Measurements from ENCODE around the gene MB21D2. TPM values are rescaled to one million over a fixed set of nuclear protein-coding genes. Genes with fewer than 3 reads are reported as not detected.
A peak's percentile ranks its signal among the peaks of the same experiment; 100 is the strongest.
"Not testable (repeated sequence)": the region's sequence is repeated elsewhere in the genome, so short reads cannot be mapped to it uniquely, and the experiment has no call there.

Gene MB21D2
- total RNA-seq, 1 donor from 2014 or later, result 2.1 TPM

DNA sequence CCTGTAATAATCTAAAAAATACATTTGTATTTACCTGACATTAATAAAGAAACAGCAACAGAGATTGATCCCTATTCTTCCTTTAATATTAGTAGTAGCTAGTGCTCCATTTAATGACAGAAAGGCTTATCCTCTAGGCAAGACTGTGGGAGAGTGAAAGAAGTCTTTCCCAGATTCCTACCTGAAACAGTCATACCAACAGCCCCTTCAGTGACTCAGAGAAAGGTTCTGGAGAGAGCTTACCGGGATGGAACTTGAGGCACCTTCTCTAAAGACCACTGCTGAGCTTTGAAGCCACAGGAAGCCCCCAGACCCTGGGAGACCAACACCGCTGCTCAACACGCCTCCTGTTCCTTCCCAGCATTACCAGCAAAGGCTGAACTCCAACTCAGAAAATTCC is 123.4 kb downstream of the MB21D2 start:
- ATAC-seq, result no peak
- intact Hi-C loops (cut with DNase I), result no loop called here
- DNase-seq (ENCODE audit: missing footprints), result no peak

DNA sequence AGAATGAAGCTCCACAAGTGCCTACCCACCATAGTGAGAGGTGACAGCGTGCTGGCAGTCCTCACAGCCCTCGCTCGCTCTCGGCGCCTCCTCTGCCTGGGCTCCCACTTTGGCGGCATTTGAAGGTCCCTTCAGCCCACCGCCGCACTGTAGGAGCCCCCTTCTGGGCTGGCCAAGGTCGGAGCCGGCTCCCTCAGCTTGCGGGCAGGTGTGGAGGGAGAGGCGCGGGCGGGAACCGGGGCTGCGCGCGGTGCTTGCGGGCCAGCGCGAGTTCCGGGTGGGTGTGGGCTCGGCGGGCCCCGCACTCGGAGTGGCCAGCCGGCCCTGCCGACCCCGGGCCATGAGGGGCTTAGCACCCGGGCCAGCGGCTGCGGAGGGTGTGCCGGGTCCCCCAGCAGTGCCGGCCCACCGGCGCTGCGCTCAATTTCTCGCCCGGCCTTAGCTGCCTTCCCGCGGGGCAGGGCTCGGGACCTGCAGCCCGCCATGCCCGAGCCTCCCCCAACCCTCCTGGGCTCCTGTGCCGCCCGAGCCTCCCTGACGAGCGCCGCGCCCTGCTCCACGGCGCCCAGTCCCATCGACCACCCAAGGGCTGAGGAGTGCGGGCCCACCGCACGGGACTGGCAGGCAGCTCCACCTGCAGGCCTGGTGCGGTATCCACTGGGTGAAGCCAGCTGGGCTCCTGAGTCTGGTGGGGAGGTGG is 128.7 kb downstream of the MB21D2 start:
- ATAC-seq; DNase-seq (ENCODE audit: missing footprints); intact Hi-C loops (cut with DNase I): not testable (repeated sequence)

- DNase-seq (ENCODE audit: missing footprints) (no peak), ATAC-seq (no peak)
- intact Hi-C loops (cut with DNase I), result no loop called here
Measured at GRCh38 chr3:192778508-192778907, 139.1 kb downstream of the MB21D2 start.

DNA sequence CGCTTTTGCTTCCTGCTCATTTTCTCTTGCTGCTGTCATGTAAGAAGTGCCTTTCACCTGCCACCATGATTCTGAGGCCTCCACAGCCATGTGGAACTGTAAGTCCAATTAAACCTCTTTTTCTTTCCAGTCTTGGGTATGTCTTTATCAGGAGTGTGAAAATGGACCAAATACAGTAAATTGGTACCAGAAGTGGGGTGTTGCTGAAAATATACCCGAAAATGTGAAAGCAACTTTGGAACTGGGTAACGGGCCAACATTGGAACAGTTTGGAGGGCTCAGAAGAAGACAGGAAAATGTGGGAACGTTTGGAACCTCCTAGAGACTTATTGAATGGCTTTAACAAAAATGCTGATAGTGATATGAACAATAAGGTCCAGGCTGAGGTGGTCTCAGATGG is 143.3 kb downstream of the MB21D2 start:
- not testable (repeated sequence) for DNase-seq (ENCODE audit: missing footprints); ATAC-seq
- intact Hi-C loops (cut with DNase I), result loop anchor here (5.0 kb wide), 1 partner anchor 137 kb away; no protein-coding TSS in a partner anchor

DNA sequence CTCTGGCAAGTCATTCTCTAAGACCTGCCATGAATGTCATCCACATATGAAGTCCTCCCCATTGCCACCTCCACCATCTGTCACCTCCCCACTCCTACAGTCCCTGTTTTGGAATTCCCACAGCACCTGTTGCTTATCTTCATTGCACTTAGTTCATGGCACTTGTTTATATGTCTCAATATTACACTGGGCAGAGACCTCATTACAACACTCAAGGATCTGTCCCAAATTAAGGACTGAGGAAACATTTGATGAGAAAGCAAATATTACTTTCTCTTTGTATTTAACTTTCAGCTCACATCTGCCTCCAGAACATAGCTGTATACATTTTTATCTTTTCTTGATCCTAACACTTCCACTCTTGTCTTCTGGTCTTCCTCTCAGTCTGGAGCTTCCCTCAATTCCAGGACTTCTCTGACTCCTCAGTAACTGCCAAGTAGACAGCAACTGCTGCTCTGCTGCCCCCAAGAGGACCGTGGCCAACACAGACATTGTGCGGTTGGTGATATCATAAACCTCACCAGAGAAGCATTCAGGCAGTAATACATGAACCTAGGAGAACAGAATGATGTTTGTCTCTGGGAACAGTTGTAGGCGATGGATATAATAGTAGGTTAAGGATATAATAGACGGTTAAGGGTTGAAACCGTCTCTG is 145.3 kb downstream of the MB21D2 start:
- ATAC-seq (peak; percentile 80), DNase-seq (ENCODE audit: missing footprints) (no peak)
- intact Hi-C loops (cut with DNase I), result loop anchor here (2.0 to 5.0 kb wide), 2 partner anchors 135 to 206 kb away; no protein-coding TSS in a partner anchor

DNA sequence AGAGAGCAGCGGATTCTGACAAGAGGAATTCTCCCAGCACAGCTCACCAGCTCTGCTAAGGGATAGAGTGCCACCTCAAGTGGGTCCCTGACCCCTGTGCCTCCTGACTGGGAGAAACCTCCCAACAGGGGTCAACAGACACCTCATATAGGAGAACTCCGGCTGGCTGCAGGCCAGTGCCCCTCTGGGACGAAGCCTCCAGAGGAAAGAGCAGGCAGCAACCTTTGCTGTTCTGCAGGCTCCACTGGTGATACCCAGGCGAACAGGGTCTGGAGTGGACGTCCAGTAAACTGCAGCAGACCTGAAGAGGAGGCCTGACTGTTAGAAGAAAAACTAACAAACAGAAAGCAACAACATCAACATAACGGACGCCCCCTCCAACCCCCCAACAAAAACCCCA is 159.0 kb downstream of the MB21D2 start:
- no peak for DNase-seq (ENCODE audit: missing footprints)
- intact Hi-C loops (cut with DNase I), result no loop called here

GRCh38 chr3:192751148-192751547 is 166.5 kb downstream of the MB21D2 start:
- no peak for ATAC-seq
- intact Hi-C loops (cut with DNase I), result no loop called here
- DNase-seq (ENCODE audit: missing footprints), result no peak

More for the DNA sequence above, 159.0 kb downstream of the MB21D2 start:
- no peak for ATAC-seq

DNA sequence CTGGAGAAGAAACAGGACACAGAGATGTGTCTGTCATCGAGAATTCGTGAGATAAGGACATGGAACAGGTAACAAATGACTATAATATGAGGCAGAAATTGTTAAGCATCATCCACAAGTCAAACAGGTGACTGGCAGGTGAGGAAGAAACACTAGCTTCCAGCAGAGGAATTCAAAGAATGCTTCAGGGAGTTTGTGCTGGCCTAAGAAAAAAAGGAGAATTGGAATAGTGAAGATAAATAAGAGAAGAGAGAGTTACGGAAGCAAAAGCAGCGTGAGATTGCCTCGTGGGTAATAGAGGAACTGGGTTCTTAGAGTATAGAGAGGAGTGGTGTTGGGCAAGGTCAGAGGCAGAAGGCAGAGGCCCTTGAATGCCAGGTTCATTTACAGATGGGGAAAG is 167.5 kb downstream of the MB21D2 start:
- intact Hi-C loops (cut with DNase I), result no loop called here
- DNase-seq (ENCODE audit: missing footprints), result no peak
- no peak for ATAC-seq

DNA sequence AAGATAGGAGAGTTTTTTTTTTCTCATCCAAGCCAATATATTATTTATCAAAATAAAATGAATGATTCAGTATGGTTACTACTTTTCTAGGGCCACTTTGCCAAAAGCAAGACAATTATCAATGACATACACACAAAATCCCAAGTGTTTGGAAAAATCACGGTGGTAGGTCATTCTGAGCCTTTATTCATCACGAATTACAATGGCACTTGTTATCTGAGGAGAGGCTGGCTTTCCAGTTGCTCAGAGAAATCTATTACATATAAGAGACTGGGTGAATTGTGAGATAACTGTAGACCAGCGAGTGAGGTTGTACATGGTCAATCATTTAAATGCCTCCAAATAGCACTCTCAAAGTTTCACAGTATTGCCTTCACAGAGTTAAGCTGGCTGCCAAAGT is 169.9 kb downstream of the MB21D2 start:
- DNase-seq (ENCODE audit: missing footprints), result no peak
- intact Hi-C loops (cut with DNase I), result no loop called here
- ATAC-seq, result no peak

DNA sequence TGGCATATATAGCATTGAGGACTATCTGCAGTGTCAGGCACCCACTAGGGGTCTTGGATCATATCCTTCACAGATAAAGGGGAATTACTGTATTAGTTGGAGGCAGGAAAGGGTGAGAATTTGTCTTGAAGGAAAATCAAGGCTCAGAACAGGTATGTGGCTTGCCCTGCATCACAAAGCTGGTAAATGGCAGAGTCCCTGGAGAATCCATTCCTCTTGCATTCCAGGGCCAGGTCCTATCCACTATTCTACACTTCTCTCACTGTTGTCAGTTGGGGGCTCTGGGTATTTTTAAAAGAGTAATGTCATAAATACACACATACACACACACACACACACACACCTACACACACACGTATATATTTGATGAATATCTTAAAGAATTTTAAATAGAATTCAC is 170.5 kb downstream of the MB21D2 start:
- no peak for ATAC-seq
- DNase-seq (ENCODE audit: missing footprints), result no peak

More for the DNA sequence above, 170.5 kb downstream of the MB21D2 start:
- intact Hi-C loops (cut with DNase I), result no loop called here

Other genes with a start within 250 kb of the MB21D2 start
- gene FGF12, start 190.3 kb downstream of the MB21D2 start, total RNA-seq, result 340 TPM

Measured in Right ventricle myocardium inferior (tissue), 1 donor.